ENCODE measurements around the gene CIROP.

Gene CIROP, protein sequence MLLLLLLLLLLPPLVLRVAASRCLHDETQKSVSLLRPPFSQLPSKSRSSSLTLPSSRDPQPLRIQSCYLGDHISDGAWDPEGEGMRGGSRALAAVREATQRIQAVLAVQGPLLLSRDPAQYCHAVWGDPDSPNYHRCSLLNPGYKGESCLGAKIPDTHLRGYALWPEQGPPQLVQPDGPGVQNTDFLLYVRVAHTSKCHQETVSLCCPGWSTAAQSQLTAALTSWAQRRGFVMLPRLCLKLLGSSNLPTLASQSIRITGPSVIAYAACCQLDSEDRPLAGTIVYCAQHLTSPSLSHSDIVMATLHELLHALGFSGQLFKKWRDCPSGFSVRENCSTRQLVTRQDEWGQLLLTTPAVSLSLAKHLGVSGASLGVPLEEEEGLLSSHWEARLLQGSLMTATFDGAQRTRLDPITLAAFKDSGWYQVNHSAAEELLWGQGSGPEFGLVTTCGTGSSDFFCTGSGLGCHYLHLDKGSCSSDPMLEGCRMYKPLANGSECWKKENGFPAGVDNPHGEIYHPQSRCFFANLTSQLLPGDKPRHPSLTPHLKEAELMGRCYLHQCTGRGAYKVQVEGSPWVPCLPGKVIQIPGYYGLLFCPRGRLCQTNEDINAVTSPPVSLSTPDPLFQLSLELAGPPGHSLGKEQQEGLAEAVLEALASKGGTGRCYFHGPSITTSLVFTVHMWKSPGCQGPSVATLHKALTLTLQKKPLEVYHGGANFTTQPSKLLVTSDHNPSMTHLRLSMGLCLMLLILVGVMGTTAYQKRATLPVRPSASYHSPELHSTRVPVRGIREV

DNA sequence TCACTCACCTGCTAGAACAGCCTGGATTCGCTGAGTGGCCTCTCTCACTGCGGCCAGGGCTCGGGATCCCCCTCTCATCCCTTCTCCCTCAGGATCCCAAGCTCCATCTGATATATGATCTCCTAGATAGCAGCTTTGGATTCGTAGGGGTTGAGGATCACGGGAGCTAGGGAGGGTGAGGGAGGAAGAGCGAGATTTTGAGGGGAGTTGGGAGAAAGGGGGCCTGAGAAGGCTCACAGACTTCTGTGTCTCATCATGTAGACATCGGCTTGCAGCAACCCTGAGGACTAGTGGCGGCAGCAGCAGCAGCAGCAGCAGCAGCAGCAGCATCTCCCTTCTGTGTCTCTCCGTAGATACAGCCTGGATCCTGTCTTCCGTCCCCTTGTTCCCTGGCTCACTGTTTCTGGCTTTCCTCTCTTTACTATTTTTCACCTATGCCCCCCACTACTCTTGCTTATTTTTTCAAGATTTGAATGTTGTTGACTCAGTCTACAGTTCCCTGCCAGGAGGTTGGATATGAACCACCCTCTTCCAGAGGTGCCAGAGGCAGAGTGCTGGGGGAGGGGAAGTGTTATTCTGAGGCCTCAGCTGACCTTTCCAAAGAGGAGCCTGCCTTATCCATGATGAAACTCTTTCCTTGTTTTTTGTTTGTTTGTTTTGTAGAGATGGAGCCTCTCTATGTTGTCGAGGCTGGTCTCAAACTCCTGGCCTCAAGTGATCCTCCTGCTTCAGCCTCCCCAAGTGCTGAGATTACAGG lies at the start of gene CIROP:
TSS of gene CIROP (minus strand) at position 399 of the 757 bp plus-strand sequence. CDS start at position 330, 69 bp downstream.
- no peak for DNase-seq (ENCODE audit: low read depth)

DNA sequence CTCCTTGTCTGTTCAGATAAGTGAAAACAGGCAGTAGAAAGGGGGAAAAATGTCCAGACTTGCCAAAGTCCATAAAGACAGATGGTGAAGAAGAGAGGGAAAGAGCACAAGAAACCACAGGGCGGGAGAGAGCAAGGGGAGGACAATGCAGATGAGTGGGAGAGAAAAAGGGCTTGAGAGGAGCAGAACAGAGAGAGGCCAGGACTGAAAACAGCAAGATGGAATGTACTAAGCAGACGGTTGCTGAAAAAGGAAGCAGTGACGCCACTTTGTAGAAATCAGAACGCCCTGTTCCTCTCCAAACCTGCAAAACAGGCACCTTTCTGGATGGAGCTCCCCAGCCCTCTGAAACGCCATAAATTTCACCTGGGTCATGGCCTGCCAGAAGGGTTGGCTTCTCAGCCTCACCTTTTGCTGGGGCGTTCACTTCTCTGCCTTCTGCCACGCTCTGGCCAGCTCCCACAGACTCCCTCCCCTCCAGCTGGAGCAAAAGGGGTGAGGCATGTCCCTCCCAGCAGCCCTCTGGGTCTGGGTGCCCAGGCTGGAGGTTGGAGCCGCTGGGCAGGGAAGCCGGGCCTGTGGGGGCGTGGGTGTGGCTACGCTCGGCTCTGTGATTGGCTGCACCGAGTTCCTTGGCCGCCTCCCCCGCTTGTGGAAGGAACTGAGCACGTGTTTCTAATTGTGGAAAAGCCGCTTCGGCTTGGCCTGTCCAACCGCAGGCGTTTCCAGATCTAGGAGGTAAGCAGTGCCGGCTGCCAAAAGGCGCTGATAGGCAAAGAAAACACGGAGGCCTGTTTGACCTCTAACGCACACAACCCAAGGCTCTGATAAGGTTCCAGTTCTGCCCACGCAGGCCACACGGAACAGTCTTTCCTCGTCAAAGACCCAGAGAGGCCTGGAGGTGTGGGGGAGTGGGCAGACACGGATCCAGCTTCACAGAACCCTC lies 49.3 kb upstream of the CIROP start:
- DNase-seq (ENCODE audit: low read depth): no peak

DNA sequence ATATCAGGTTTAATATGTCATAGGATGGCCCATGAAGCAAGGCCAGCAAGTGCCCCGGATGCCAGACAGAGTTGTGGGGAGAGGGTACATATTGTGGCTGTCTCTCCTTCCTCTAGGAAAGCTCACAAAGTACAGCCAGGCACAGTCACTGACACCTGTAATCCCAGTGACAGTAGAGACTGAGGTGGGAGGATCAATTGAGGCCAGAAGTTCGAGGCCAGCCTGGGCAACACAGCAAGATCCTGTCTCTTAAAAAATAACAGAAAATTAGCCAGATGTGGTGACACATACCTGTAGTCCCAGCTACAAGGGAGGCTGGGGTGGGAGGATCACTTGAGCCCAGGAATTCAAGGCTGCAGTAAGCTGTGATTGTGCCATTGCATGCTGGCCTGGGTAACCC lies 46.6 kb upstream of the CIROP start:
- DNase-seq (ENCODE audit: low read depth): no peak

DNA sequence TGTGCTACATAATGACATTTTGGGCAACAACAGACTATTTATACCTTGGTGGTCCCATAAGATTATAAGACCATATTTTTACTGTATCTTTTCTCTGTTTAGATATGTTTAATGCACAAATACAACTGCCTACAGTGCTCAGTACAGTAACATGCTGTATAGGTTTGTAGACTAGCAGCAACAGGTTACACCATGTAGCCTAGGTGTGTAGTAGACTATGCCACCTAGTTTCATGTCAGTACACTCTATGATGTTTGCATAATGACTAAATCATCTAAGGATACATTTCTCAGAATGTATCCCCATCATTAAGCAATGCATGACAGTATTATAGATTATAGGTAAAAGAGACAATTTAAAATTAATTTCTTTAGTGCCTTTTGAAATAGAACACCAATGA lies 45.0 kb upstream of the CIROP start:
- DNase-seq (ENCODE audit: low read depth): no peak

DNA sequence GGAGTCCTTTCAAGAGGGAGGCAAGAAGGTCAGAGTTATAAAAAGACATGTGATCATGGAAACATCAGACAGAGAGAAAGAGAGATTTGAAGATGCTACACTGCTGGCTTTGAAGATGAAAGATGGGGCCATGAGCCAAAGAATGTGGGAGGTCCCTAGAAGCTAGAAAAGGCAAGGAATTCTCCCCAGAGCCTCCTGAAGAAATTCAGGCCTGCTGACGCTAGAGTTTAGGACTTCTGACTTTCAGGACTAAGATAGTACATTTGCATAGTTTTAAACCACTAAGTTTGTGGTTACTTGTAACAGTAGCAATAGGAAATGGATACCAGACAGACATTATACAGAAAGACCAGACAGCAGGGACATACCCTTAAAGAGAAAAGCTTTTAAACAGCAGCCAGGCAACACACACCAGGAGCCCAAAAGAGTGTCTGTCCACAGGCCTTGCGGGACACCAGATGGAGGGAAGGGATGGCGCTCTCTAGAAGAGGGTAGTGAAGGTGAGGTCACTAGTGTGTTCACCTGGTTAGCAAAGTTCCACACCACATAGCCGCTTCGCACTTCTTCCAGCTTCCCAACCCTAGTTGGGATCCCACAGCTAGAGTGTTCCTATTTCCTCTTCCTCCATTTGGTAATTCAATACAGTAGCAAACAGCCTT lies 43.9 kb upstream of the CIROP start:
- no peak for DNase-seq (ENCODE audit: low read depth)

DNA sequence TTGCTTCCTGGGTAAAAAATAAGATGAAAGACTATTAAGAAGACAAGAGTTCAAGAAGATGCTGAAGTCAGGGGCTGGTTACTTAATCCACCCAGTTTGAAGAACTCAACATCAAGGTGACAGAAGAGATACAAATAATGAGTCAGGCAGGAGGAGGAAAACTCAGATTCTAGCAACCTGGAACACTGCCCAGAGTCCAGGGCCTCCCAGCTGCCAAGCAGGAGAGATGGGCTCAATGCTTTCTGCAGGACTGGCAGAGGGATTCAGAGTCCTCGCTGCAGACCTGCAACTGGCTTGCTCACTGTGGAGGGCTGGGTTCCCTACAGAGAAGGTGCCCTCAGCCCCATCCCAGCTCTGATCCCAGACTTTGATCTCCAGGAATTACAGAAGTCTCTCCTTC lies 42.9 kb upstream of the CIROP start:
- DNase-seq (ENCODE audit: low read depth): no peak

DNA sequence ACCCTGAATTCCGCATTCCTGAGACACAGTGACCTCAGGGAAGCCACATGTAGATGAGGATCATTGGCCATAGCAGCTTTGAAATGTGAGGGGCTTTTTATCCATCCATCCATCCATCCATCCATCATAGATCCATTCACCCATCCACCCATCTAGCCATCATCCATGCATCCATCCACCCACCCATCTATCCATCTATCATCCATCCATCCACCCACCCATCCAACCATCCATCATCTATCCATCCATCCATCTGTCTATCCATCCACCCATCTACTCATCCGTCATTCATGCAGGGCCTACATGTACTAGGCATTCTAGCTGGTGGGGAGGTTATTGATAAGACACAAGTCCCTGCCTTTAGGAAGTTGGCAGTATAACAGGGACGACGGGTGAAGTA lies 42.2 kb upstream of the CIROP start:
- DNase-seq (ENCODE audit: low read depth): no peak

DNA sequence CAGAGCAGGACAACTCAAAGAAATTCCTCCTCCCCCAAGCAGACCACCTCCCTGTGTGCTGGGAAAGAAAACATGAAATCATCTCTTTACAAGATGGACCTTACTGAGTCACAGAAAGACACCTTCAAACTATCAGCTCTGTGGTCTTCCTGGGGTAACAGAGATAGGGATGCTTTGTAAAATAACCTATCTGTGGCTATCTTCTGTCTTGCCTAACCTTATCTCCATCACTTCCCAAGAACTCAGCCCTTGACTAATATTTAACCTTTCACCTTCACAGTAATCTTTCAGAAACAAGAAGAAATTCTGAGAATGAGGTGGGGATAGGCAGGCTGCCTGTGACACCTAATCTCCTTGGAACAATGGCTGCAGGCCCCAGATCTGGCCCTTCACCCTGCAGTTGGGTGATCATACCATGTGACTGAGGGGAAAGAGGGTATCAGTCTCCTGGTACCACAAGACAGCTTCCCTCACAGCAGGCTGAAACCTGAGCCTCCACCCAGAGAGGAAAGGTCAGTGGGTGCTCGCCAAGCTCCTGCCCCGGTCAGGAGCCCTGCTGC lies 41.6 kb upstream of the CIROP start:
- no peak for DNase-seq (ENCODE audit: low read depth)

DNA sequence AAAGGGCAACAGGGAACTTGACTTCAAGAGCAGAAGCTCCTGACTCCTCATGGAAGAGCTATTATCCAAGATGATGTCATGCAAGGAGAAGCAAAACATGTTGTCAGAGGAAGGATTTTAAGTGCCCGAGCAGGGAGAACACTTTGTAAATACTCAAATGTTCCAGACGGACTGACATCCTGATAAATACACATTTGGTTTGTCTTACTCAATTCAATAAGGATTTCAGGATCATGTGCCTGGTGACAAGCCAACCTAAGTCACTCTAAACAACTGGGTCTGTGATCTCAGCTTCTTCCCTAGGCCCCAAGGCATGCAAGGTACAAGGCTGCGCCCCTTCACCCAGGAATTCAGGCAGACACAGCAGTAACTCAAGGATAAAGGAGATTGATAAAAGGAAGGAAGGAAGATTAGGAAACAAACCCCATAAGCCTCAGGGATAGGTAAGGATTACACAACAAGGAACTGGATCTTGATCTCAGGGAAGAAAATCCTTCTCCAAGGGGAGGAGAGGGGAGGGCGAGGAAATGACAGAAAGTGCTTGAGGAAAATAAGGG lies 41.1 kb upstream of the CIROP start:
- DNase-seq (ENCODE audit: low read depth): no peak

DNA sequence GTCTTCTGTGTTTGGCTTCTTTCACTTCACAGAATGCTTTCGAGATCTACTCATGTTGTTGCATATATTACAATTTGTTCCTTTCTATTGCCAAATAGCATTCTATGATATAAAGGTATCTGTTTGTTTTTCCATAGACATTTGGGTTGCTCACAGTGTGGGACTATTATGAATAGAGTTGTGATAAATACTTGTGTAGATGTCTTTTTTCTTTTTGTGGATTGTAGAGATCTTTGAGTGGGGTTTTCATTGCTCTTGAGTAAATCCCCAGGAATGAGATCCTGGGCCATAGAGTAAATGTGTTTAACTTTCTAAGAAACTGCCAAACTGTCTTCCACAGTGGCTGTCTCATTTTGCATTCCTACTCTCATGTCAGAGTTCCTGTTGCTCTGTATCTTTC lies 39.1 kb upstream of the CIROP start:
- no peak for DNase-seq (ENCODE audit: low read depth)

DNA sequence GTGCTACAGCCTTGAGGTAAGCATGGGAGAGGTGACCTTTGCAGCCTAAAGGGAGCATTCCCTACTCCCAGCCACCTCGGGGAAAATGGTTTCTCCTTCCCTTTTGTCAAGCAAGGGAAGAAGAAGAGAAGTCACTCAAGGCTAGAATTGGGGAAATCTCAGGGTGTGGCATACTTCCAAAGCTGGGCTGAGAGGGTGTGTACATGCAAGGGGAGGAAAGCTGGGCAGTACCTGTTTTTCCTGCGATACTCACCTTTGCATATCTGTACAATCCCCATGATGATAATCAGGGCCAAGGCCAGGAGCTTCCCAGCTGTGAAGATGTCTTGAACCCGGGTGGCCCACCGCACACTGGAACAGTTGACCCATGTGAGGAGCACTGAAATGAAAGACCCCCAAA lies 38.0 kb upstream of the CIROP start:
- DNase-seq (ENCODE audit: low read depth): no peak

DNA sequence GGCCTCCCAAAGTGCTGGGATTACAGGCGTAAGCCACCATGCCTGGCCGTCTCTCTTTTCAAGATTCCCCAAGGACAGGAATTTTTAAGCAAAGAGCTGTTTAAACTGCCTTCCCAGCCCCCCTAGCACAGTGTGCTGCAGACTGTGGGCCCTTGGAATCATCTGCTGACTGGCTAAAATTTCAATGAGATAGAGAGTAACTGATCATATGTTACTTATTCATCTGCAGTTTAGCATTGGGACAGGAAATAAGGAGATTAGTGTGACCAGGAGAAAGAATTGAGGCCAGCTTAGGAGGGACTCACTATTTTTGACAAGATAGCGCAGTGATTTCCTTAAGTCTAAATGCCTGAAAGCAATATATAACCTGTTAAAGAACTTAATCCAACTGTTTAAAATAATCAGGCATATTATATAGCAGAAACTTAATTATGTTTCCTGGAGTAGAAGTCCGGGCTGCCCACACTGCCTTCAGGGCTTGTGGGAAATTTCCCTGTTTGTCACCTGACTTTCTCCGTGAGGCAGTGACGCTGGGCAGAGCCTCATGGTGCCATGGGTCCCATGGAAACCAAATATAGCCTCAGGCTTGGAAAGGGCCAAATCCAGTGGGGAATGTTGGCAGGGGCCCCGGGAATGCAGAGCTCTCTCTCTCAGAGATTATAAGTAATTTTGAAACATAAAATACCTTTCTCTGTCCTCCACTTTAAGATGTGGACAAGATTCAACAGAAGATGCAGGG lies 37.1 kb upstream of the CIROP start:
- no peak for DNase-seq (ENCODE audit: low read depth)

DNA sequence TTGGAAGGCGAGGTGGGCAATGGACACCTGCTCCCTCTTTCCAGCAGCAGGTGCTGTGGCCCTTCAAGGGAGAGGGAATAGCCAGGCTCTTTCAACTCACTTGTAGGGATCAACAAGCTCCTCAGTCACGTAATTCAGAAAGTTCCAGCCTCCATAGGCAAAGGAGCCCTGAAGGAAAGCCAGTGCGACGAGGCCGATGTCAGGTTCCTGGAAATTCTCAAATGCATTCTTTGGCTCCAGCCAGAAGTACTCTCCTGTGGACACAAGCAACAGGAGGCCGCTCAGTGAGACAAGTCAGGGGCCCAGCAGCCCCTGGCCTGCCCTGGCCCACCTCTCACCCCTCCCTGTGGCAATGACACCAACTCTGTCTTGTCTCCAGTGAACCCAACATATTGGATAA lies 35.6 kb upstream of the CIROP start:
- no peak for DNase-seq (ENCODE audit: low read depth)

DNA sequence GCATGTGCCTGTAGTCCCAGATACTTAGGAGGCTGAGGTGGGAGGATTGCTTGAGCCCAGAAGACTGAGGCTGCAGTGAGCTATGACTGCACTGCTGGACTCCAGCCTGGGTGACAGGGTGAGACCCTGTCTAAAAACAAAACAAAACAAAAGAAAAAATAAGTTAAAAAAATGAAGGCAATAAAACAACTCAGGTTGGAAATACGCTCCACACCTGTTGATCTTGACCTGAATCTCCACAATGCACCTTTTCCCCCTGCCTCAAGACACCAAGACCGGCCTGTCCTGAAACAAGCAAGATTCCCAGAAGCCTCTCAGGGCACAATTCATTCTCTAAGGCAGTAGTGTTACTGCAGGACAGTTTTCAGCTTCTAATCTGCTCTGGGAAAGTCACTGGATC lies 35.1 kb upstream of the CIROP start:
- DNase-seq (ENCODE audit: low read depth): no peak

DNA sequence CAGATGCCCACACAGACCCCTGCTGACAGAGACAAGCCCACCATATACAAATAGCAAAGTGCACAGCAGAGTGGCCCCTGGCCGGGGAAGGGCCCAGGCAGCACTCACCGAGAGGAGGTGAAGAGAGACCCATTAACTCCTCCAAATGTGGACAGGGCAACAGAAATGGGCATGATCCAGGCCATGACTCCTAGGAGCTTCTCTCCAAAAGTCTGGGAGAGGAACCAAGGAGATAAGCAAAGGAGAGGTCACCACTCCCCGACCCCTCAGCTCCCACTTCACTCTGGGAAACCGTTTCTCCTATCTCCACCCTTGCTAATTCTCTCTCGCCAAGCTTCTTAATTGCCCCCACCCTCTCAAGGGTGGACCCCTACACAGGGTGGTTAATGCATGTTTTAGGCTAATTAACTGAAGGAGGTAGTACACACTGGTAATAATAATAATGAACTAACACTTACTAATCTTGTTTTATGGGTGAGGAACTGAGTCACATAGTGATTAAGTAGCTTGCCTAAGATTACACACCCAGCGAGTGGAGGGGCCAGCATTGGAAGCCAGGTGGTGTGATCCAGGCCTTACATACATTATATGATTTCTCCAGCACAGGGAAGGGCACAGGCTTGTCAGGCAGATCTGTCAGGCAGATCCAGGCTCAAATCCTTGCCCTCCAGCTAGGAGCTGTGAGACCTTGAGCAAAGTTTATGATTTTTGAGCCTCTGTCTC lies 33.2 kb upstream of the CIROP start:
- DNase-seq (ENCODE audit: low read depth): no peak

DNA sequence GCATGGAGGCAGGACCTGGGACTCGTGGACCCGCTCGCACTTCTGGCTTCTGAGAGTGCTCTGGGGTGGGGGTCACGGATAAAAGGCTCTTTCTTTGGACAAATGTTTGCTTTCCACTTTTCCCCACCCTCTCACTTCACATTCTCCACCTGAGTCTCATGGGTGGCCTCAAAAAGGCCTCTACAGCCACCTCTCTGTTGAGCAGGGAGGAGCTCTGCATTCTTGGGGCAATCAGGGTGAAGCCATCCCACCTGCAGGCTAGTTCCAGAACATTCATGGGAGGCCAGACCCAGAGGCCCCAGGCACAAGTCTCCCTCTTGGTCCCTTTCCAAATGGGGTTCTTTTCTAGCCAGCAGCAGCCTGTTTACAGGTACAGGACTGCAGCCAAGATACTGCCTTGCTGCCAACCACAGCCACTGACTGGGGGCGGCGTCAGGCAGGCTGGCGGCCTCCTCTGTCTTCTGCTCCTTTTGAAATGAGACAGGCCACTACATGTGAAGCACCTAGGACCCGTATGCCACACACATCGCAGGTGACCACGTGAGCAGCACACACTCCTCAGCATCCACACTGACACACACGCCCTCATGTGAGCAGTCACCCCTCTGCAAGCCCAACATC lies 32.5 kb upstream of the CIROP start:
- no peak for DNase-seq (ENCODE audit: low read depth)

DNA sequence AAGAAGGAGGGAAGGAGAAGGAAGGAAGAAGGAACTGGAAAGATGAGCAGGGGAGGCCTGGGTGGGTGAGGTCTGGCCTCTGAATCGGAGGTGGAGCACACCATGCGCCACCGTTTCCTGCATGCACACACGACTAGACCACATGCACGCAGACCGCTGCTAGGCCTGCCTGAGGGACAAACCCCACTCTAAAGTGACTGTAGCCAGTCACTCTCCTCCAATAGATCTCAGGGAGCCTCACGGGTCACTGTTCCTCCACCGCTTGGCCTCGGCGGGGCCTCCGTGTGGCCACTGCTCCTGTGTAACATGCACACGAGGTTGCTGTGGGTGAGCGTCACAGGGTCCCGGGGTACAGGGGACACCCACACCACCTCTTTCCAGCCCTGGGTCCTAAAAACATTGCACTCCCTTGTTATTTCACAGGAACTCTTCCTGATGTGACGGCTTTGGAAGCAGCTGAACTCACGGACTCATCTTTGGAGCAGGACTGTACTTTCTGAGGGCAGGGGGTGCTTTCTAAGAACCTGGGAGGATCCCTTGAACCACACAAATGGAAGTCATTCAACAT lies 31.9 kb upstream of the CIROP start:
- no peak for DNase-seq (ENCODE audit: low read depth)

DNA sequence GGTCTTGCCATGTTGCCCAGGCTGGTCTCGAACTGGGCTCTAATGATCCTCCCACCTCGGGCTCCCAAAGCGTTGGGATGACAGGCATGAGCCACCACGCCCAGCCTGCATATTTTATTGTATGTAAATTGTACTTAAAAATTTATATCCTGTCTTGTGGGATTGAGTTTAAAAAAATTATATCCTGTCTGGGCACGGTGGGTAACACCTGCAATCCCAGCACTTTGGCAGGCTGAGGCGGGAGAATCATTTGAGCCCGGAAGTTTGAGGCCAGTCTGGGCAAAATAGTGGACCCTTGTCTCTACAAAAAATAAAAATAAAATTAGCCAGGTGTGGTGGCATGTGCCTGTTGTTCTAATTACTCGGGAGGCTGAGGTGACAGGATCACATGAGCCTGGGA lies 28.2 kb upstream of the CIROP start:
- no peak for DNase-seq (ENCODE audit: low read depth)

Measured in activated T-helper 9 cell treated with anti-CD3 and anti-CD28 coated beads, Interleukin-2, amount 50 U/mL, for 16 hours (primary cell).